ENCODE results near the gene SLC38A3. TPM values are rescaled to one million over a fixed set of nuclear protein-coding genes. Genes with fewer than 3 reads are reported as not detected.

Gene SLC38A3
- total and polyA plus RNA-seq, 2 of the 8 experiments (the other 6 are each of a cell fraction or from before 2014, with no cell fraction given): 1.2 to 3.7 TPM

GRCh38 chr3:50189989-50190388 lies 15.1 kb upstream of the SLC38A3 start (continued):
- no peak for TF ChIP-seq HDAC6 (IDR thresholded peaks at IDR 0.05; ENCODE audit: low read depth, low read length)

Measured in H1 (cell line).